GM12878 (cell line): Measurements from ENCODE around the gene CSMD2. TPM values are rescaled to one million over a fixed set of nuclear protein-coding genes. Genes with fewer than 3 reads are reported as not detected.

ENCODE experiments used
- ATAC-seq: fragments of 200-7000 bp; cut with Tn5 transposase; 3 replicates; pipeline ENCODE4 v1.9.1; 2020; ENCODE audit warnings: mild to moderate bottlenecking, moderate library complexity
- BruUV-seq: library from RNA; stranded (reverse); fragments of 400-500 nt; replicated peaks from 2 replicates; lab custom pipeline; 2021; lab: Mats Ljungman, UMichigan
- CTCF ChIA-PET: fragments of 300-600 bp; sonication (Branson Sonifier 250); formaldehyde crosslinking; extraction: SDS; loops from one replicate; lab custom pipeline; 2021; ENCODE audit warnings: inconsistent platforms; lab: Yijun Ruan, JAX
- POLR2A ChIA-PET: fragments of 350-600 bp; formaldehyde crosslinking; extraction: SDS; loops from one replicate; lab custom pipeline; 2021; ENCODE audit warnings: inconsistent platforms; lab: Charles Lee
- RAD21 ChIA-PET: fragments of 300-600 bp; sonication (Branson Sonifier 250); formaldehyde crosslinking; loops from one replicate; lab custom pipeline; 2023; ENCODE audit warnings: antibody characterized with exemption; ENCODE audit not compliant: unreplicated experiment; lab: Charles Lee
- SMC1A ChIA-PET: fragments of 300-600 bp; sonication (Branson Sonifier 250); formaldehyde crosslinking; loops from one replicate; lab custom pipeline; 2023; ENCODE audit not compliant: unreplicated experiment, uncharacterized antibody; lab: Charles Lee
- DNase-seq: peaks from one replicate; pipeline ENCODE4 v3.0.0-alpha.2; 2011; ENCODE audit warnings: low read depth, low spot score
- FAIRE-seq: peaks from 3 replicates; lab custom pipeline; 2011; peaks lifted over from hg19 to GRCh38; lab: Jason Lieb, UNC
- H2AFZ ChIP-seq: 2 replicates; pipeline ENCODE4 v1.6.0; 2011; ENCODE audit warnings: low read depth, low read length, control low read depth; ENCODE audit not compliant: control insufficient read depth
- H3K27ac ChIP-seq: 2 replicates; pipeline ENCODE4 v1.5.1; 2011; ENCODE audit warnings: control low read depth; ENCODE audit not compliant: control insufficient read depth, insufficient read depth
- H3K27me3 ChIP-seq, 2 experiments: replicated peaks in 1 of 2; 2 replicates each; pipeline versions ENCODE4 v1.6.0 to v1.6.1; 2011; ENCODE audit warnings: low read length in 1 of 2; ENCODE audit not compliant: control insufficient read depth in 2 of 2, insufficient read depth in 2 of 2
- H3K36me3 ChIP-seq, 2 experiments: 2 replicates each; pipeline ENCODE4 v1.5.1; 2011; ENCODE audit warnings: low read length in 1 of 2; ENCODE audit not compliant: control insufficient read depth in 2 of 2, insufficient read depth in 2 of 2
- H3K4me1 ChIP-seq: 2 replicates; pipeline ENCODE4 v1.6.1; 2011; ENCODE audit warnings: mild to moderate bottlenecking, low read length, moderate library complexity, mixed read lengths; ENCODE audit not compliant: control insufficient read depth, insufficient read depth
- H3K4me2 ChIP-seq: 2 replicates; pipeline ENCODE4 v1.6.0; 2011; ENCODE audit warnings: control low read depth; ENCODE audit not compliant: control insufficient read depth, insufficient read depth
- H3K4me3 ChIP-seq: fragments of 200-600 bp; sonication (generic); 2 replicates; pipeline ENCODE4 v1.5.1; 2016
- H3K79me2 ChIP-seq: 2 replicates; pipeline ENCODE4 v1.6.0; 2011; ENCODE audit warnings: low read length; ENCODE audit not compliant: control insufficient read depth, insufficient read depth
- H3K9ac ChIP-seq: 2 replicates; pipeline ENCODE4 v1.8.0; 2011; ENCODE audit warnings: low read length, control low read depth, mixed read lengths; ENCODE audit not compliant: control insufficient read depth, insufficient read depth
- H3K9me3 ChIP-seq: replicated peaks from 3 replicates; pipeline ENCODE4 v1.5.1; 2011; ENCODE audit warnings: mild to moderate bottlenecking, low read length; ENCODE audit not compliant: control insufficient read depth, insufficient read depth
- H4K20me1 ChIP-seq: 2 replicates; pipeline ENCODE4 v1.6.0; 2011; ENCODE audit not compliant: control insufficient read depth, insufficient read depth
- CBX5 ChIP-seq: sonication (generic); IDR thresholded peaks from 2 replicates; pipeline ENCODE4 v1.6.1; 2016; ENCODE audit warnings: low read depth, moderate library complexity, mild to moderate bottlenecking, inconsistent platforms
- HCFC1 ChIP-seq: fragments of 150-350 bp; IDR thresholded peaks from 2 replicates; pipeline ENCODE4 v1.6.1; 2014; ENCODE audit warnings: low read length
- SPI1 ChIP-seq: IDR thresholded peaks from 2 replicates; pipeline ENCODE4 v1.6.1; 2011; ENCODE audit warnings: low read depth, mild to moderate bottlenecking, low read length, moderate library complexity, borderline replicate concordance; ENCODE audit not compliant: insufficient read depth
- WGBS: methylation state at CpG from one replicate; pipeline ENCODE4 v1.1.6; 2016; ENCODE audit warnings: low lambda C conversion rate; ENCODE audit not compliant: insufficient replicate concordance, insufficient coverage; ENCODE audit errors: missing lambda C conversion rate; 5-methylcytosine and 5-hydroxymethylcytosine counted together
- in situ Hi-C: fragments of 300-500 bp; cut with MboI; formaldehyde crosslinking; loops from 9 replicates; pipeline ENCODE4 v1.14.3; 2018; ENCODE audit warnings: mixed read lengths
- intact Hi-C: fragments of 100-400 bp; cut with micrococcal nuclease; formaldehyde crosslinking; loops from one replicate; pipeline ENCODE4 v1.14.2; 2022; ENCODE audit not compliant: unreplicated experiment
- polyA plus RNA-seq, 11 experiments: library from polyadenylated mRNA; depleted of rRNA in 4 of 11; unstranded in 6 of 11; stranded (reverse) in 5 of 11; fragments of >200 nt; fragmentation: Nextera tagmentation in 4 of 11; fragmentation: Illumina TruSeq in 1 of 11; extraction: Ambion mirVana in 4 of 11; extraction: Trizol in 1 of 11; gene quantifications; 1 replicate in 1 of 11; 2 replicates in 10 of 11; pipeline versions ENCODE4 v1.2.1 to v1.2.3, GENCODE V29; 2011 to 2016; ENCODE audit warnings: inconsistent platforms in 2 of 11, missing spikeins in 2 of 11, low read depth in 1 of 11
- total RNA-seq, 4 experiments: library from RNA; depleted of rRNA in 3 of 4; stranded (reverse); fragments of >200 nt in 3 of 4; fragmentation: Illumina TruSeq in 1 of 4; extraction: Trizol in 1 of 4; gene quantifications; 2 replicates each; pipeline versions ENCODE4 v1.2.1 to v1.2.3, GENCODE V29; 2013 to 2021

The CSMD2 gene
- total and polyA plus RNA-seq, 10 of the 15 experiments (the other 5 are each of a cell fraction or from before 2014, with no cell fraction given): under 0.01 TPM; not detected in 9

DNA sequence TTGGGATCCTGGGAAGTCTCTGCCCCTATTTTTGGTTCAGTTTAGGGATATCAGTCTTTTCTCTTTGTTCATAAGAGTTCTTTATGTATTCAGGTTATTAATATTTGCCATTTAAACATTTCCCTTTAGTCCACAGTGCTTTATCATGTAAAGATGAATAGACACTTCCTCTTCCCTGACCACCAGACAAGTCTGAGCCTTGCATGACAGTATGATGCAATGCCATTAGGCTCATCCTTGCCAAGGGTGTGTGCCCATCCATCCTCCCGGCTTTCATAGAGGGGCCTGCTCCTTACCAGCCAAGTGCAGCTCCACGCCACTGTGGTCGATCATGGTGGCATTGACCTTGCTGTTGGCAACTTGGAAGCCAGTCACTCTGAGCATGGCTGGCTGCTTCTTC is 640.4 kb downstream of the CSMD2 start:
- H3K36me3 ChIP-seq: no peaks in the 10 kb centered on the region
- H3K27ac ChIP-seq: no peak overlapping the region
- H3K9me3 ChIP-seq: no peaks in the 10 kb centered on the region
- H3K4me1 ChIP-seq: no peaks in the 10 kb centered on the region
- no peak overlapping the region for H3K4me3 ChIP-seq
- no TSS peak for BruUV-seq
- no peaks in the 10 kb centered on the region for H4K20me1 ChIP-seq
- peaks cover 4 to 6% of the 10 kb centered on the region in 2 experiments for H3K27me3 ChIP-seq
- 49% methylated on average over 3 of the region's 3 CpGs for WGBS
- intact Hi-C loops: no loop called here
- H3K4me2 ChIP-seq: no peak overlapping the region
- in situ Hi-C loops: no loop called here
- ChIA-PET SMC1A (no interaction called here), RAD21 (no interaction called here), CTCF (no interaction called here), POLR2A (no interaction called here)
- H3K79me2 ChIP-seq: no peaks in the 10 kb centered on the region
- TF ChIP-seq HCFC1: no peak
- ATAC-seq: no peak
- no peak for FAIRE-seq
- no peak for DNase-seq
- H3K9ac ChIP-seq: no peak overlapping the region
- no peak overlapping the region for H2AFZ ChIP-seq

DNA sequence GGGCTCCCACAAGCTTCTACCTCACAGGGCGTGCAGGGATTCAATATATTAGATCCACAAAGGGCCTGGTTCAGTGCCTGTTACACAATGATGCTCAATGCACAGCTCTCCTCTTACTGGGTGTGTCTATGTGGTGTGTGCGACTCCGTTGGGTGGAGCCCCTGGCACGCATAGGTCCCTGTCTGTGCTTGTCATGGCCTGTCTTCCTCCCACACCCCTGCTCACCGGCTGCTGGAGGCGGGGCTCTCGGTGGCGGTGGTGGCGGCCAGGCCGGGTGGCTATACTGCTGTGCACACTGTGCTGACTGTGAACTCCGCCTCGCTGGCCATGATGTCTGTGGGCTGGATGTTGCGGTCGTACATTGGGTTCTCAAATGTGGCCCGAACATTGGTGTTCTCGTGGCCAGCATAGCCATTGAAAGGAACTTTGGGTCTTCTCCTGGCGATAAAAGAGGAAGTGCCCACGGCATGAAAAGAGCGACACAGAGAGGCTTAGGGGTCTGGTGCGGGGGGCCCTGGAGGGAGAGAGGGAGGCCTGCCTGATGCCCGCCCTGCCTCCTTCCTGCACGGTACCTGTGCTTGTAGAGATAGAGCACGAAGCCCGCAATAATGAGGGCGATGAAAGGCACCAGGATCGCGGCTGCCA is 645.7 kb downstream of the CSMD2 start:
- no peak for ATAC-seq
- no peak for DNase-seq
- SMC1A ChIA-PET: no interaction called here
- H3K4me1 ChIP-seq: no peaks in the 10 kb centered on the region
- in situ Hi-C loops: no loop called here
- no peaks in the 10 kb centered on the region for H3K9me3 ChIP-seq
- BruUV-seq: no TSS peak
- H3K27me3 ChIP-seq: peaks cover 0 to 3% of the 10 kb centered on the region in 2 experiments
- no peaks in the 10 kb centered on the region for H4K20me1 ChIP-seq
- intact Hi-C loops: no loop called here
- no peak overlapping the region for H3K27ac ChIP-seq
- WGBS: 65% methylated on average over 27 of the region's 27 CpGs
- CTCF ChIA-PET: interaction anchor here (1.0 kb wide), 1 partner anchor 93 kb away, joined by 3 read pairs; no protein-coding TSS in a partner anchor
- RAD21 ChIA-PET: no interaction called here
- no peak overlapping the region for H2AFZ ChIP-seq
- FAIRE-seq: no peak
- POLR2A ChIA-PET: no interaction called here
- H3K4me2 ChIP-seq: no peak overlapping the region
- TF ChIP-seq CBX5 (no peak), SPI1 (peak; percentile 43; the same call in 1 of the 2 replicates)
- TF ChIP-seq, all 136 proteins: peak for 1
- Histone ChIP-seq H3K36me3 (no peaks in the 10 kb centered on the region), H3K9ac (no peak overlapping the region), H3K4me3 (no peak overlapping the region), H3K79me2 (no peaks in the 10 kb centered on the region)
